Spinal cord (tissue), 10 donors: ENCODE measurements around the gene PARD3. TPM values are rescaled to one million over a fixed set of nuclear protein-coding genes. Genes with fewer than 3 reads are reported as not detected.

Experiments used
- DNase-seq, 6 donors: peaks; one replicate each; pipeline versions ENCODE4 v3.0.0 to v3.0.0-alpha.2; 2013 to 2015; ENCODE audit warnings: low spot score in 6 of 6, low read depth in 4 of 6
- H3K27ac ChIP-seq: one replicate; pipeline ENCODE4 v1.5.1; 2013; ENCODE audit warnings: low read depth, low read length, control low read depth
- H3K27me3 ChIP-seq: one replicate; pipeline ENCODE4 v1.6.1; 2013; ENCODE audit warnings: low read length; ENCODE audit not compliant: control insufficient read depth, insufficient read depth
- H3K36me3 ChIP-seq: one replicate; pipeline ENCODE4 v1.6.1; 2013; ENCODE audit warnings: low read length; ENCODE audit not compliant: control insufficient read depth, insufficient read depth
- H3K4me1 ChIP-seq: one replicate; pipeline ENCODE4 v1.6.1; 2013; ENCODE audit warnings: low read length; ENCODE audit not compliant: control insufficient read depth, insufficient read depth
- H3K4me3 ChIP-seq: one replicate; pipeline ENCODE4 v1.5.1; 2013; ENCODE audit warnings: low read depth, low read length, control low read depth
- H3K9me3 ChIP-seq: one replicate; pipeline ENCODE4 v1.6.1; 2013; ENCODE audit warnings: low read length; ENCODE audit not compliant: control insufficient read depth, insufficient read depth
- WGBS: methylation state at CpG from one replicate; pipeline ENCODE4 v1.1.5; 2013; ENCODE audit warnings: missing lambda C conversion rate; ENCODE audit not compliant: insufficient coverage; 5-methylcytosine and 5-hydroxymethylcytosine counted together
- polyA plus RNA-seq, 2 donors: library from polyadenylated mRNA; unstranded; fragments of 120-200 nt; gene quantifications; one replicate each; pipeline ENCODE4 v1.2.1, GENCODE V29; 2013; ENCODE audit not compliant: insufficient read length in 2 of 2
- total RNA-seq, 2 donors: library from RNA; depleted of rRNA in 1 of 2; stranded (reverse); fragments of 120-200 nt in 1 of 2; fragments of >200 nt in 1 of 2; gene quantifications; one replicate each; pipeline versions ENCODE4 v1.2.3 to v1.2.4, GENCODE V29; 2013 to 2014
- donor health status: healthy.

The PARD3 gene
- total and polyA plus RNA-seq, 4 donors, result 29.5 to 94.3 (median 47.1) TPM

- DNase-seq, result peak in 1 of 6 donors; percentile 76
- no CpG with 5 or more reads among the region's 4 CpGs for WGBS
- Histone ChIP-seq H3K27ac (no peak overlapping the region), H3K4me3 (no peak overlapping the region), H3K36me3 (no peaks in the 10 kb centered on the region), H3K9me3 (no peaks in the 10 kb centered on the region), H3K27me3 (no peaks in the 10 kb centered on the region), H3K4me1 (peaks cover 6% of the 10 kb centered on the region)
These were observed 158.4 kb downstream of the PARD3 start for GRCh38 chr10:34656661-34657060.

GRCh38 chr10:34655286-34656170, 159.6 kb downstream of the PARD3 start:
- Histone ChIP-seq H3K27me3 (no peaks in the 10 kb centered on the region), H3K9me3 (no peaks in the 10 kb centered on the region), H3K4me3 (no peak overlapping the region), H3K27ac (no peak overlapping the region), H3K4me1 (peaks cover 10% of the 10 kb centered on the region), H3K36me3 (no peaks in the 10 kb centered on the region)
- no CpG with 5 or more reads among the region's 6 CpGs for WGBS
- DNase-seq, result peak in 5 of 6 donors; percentile 61 to 93 (median 63)

- H3K4me3 ChIP-seq, result no peak overlapping the region
- H3K4me1 ChIP-seq, result peaks cover 10% of the 10 kb centered on the region
- no peaks in the 10 kb centered on the region for H3K9me3 ChIP-seq
- no peak for DNase-seq
- H3K27me3 ChIP-seq, result no peaks in the 10 kb centered on the region
- H3K27ac ChIP-seq, result no peak overlapping the region
- H3K36me3 ChIP-seq, result no peaks in the 10 kb centered on the region
- 95% methylated on average over 2 of the region's 3 CpGs for WGBS
These were observed 160.9 kb downstream of the PARD3 start for GRCh38 chr10:34654211-34654610.

DNA sequence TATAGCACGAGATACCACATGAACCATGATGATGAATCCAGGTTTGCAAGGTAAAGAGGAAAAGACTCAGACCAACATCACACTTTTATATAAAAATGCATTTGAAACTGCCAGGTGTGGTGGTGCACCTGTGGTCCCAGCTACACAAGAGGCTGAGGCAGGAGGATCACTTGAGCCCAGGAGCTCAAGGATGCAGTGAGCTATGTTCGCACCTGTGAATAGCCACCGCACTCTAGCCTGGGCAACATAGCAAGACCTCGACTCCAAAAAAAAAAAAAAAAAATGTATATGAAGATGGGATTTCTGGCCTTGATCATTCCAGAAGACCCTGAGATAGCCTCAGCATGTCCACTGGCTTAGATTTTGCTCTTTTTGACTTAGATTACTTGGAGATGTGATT, 161.6 kb downstream of the PARD3 start:
- WGBS, result 100% methylated on average over 1 of the region's 4 CpGs
- Histone ChIP-seq H3K36me3 (no peaks in the 10 kb centered on the region), H3K27me3 (no peaks in the 10 kb centered on the region), H3K4me1 (peaks cover 8% of the 10 kb centered on the region), H3K4me3 (no peak overlapping the region), H3K27ac (no peak overlapping the region), H3K9me3 (no peaks in the 10 kb centered on the region)
- no peak for DNase-seq

GRCh38 chr10:34651416-34652195, 163.5 kb downstream of the PARD3 start:
- H3K36me3 ChIP-seq, result no peaks in the 10 kb centered on the region
- WGBS, result 42% methylated on average over 7 of the region's 12 CpGs
- peaks cover 4% of the 10 kb centered on the region for H3K4me1 ChIP-seq
- no peak overlapping the region for H3K4me3 ChIP-seq
- H3K27me3 ChIP-seq, result no peaks in the 10 kb centered on the region
- no peaks in the 10 kb centered on the region for H3K9me3 ChIP-seq
- DNase-seq, result no peak
- no peak overlapping the region for H3K27ac ChIP-seq

- DNase-seq, result no peak
- H3K36me3 ChIP-seq, result no peaks in the 10 kb centered on the region
- H3K9me3 ChIP-seq, result no peaks in the 10 kb centered on the region
- no peak overlapping the region for H3K27ac ChIP-seq
- WGBS, result 61% methylated on average over 8 of the region's 8 CpGs
- H3K4me1 ChIP-seq, result peaks cover 4% of the 10 kb centered on the region
- no peak overlapping the region for H3K4me3 ChIP-seq
- no peaks in the 10 kb centered on the region for H3K27me3 ChIP-seq
These were observed 164.9 kb downstream of the PARD3 start for GRCh38 chr10:34650156-34650555.

DNA sequence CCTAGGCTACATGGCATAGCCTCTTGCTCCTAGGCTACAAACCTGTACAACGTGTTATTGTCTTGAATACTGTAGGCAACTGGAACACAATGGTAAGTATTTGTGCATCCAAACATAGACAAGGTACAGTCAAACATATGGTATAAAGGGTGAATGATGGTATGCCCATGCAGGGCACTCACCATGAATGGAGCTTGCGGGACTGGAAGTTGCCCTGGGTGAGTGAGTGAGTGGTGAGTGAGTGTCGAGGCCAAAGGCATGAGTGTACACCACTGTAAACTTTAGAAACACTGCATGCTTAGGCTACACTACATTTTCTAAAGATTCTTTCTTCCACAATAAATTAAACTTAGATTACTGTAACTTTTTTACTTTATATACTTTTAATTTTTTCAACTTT, 165.7 kb downstream of the PARD3 start:
- no peaks in the 10 kb centered on the region for H3K36me3 ChIP-seq
- no CpG with 5 or more reads among the region's 3 CpGs for WGBS
- peaks cover 4% of the 10 kb centered on the region for H3K4me1 ChIP-seq
- no peak for DNase-seq
- H3K27ac ChIP-seq, result no peak overlapping the region
- H3K9me3 ChIP-seq, result no peaks in the 10 kb centered on the region
- no peaks in the 10 kb centered on the region for H3K27me3 ChIP-seq
- no peak overlapping the region for H3K4me3 ChIP-seq

DNA sequence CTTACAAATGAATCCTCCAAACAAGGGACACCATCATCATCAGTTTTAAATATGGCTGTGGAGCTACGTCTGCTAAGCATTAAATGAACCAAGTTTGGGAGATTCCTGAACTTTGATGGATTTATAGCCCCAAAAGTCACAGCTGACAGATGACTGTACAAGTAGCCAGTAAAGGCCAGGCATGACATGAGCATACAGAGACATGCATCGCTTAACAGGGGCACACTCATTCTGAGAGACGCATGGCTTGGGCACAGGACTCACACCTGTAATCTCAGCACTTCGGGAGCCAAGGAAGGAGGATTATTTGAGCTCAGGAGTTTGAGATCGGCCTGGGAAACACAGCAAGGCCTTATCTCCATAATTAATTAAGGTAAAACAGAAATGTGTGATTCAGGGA, 166.2 kb downstream of the PARD3 start:
- Histone ChIP-seq H3K36me3 (no peaks in the 10 kb centered on the region), H3K4me3 (no peak overlapping the region), H3K27ac (no peak overlapping the region), H3K9me3 (no peaks in the 10 kb centered on the region), H3K4me1 (peaks cover 9% of the 10 kb centered on the region), H3K27me3 (no peaks in the 10 kb centered on the region)
- DNase-seq, result no peak
- 100% methylated on average over 1 of the region's 5 CpGs for WGBS

- Histone ChIP-seq H3K9me3 (no peaks in the 10 kb centered on the region), H3K4me3 (no peak overlapping the region), H3K4me1 (peaks cover 9% of the 10 kb centered on the region), H3K27me3 (no peaks in the 10 kb centered on the region), H3K27ac (no peak overlapping the region), H3K36me3 (no peaks in the 10 kb centered on the region)
- no peak for DNase-seq
- 65% methylated on average over 7 of the region's 12 CpGs for WGBS
These were observed 166.9 kb downstream of the PARD3 start for GRCh38 chr10:34647875-34648865.
